Esophagus squamous epithelium (tissue), 5 donors: Measurements from ENCODE around the gene DLGAP1. TPM values are rescaled to one million over a fixed set of nuclear protein-coding genes. Genes with fewer than 3 reads are reported as not detected.

Source experiments
- DNase-seq: peaks from one replicate; lab custom pipeline; 2025; lab: John Stamatoyannopoulos, UW
- H3K27ac ChIP-seq, 4 donors: fragments of 200-600 bp; sonication (generic); one replicate each; pipeline ENCODE4 v1.5.1; 2016 to 2019; ENCODE audit warnings: mild to moderate bottlenecking in 1 of 4
- H3K27me3 ChIP-seq, 4 donors: fragments of 200-600 bp; sonication (generic); 1 replicate in 3 of 4; 2 replicates in 1 of 4; pipeline versions ENCODE4 v1.5.1 to v1.6.0; 2017 to 2021; ENCODE audit warnings: antibody characterized with exemption in 1 of 4
- H3K36me3 ChIP-seq, 3 donors: fragments of 200-600 bp; sonication (generic); one replicate each; pipeline ENCODE4 v1.5.1; 2016 to 2019
- H3K4me1 ChIP-seq, 3 donors: fragments of 200-600 bp; sonication (generic); one replicate each; pipeline ENCODE4 v1.5.1; 2017 to 2019
- H3K4me3 ChIP-seq, 4 donors: fragments of 200-600 bp; sonication (generic); 1 replicate in 3 of 4; 2 replicates in 1 of 4; pipeline ENCODE4 v1.5.1; 2016 to 2019; ENCODE audit warnings: mild to moderate bottlenecking in 2 of 4, moderate library complexity in 1 of 4
- H3K9me3 ChIP-seq, 3 donors: fragments of 200-600 bp; sonication (generic); one replicate each; pipeline ENCODE4 v1.5.1; 2016 to 2019
- CTCF ChIP-seq, 6 experiments: fragments of 450-650 bp in 4 of 6; fragments of 200-600 bp in 2 of 6; sonication (generic) in 2 of 6; IDR thresholded peaks; one replicate each; pipeline ENCODE4 v1.5.1; 2016 to 2019; ENCODE audit warnings: antibody characterized with exemption in 6 of 6, mild to moderate bottlenecking in 4 of 6, moderate library complexity in 4 of 6
- POLR2A ChIP-seq, 4 donors: fragments of 450-650 bp; IDR thresholded peaks; one replicate each; pipeline ENCODE4 v1.6.1; 2017; ENCODE audit warnings: antibody characterized with exemption in 4 of 4, mild to moderate bottlenecking in 4 of 4, moderate library complexity in 3 of 4
- WGBS, 2 donors: methylation state at CpG; one replicate each; pipeline ENCODE4 v1.1.5; 2018; 5-methylcytosine and 5-hydroxymethylcytosine counted together
- intact Hi-C: fragments of 100-400 bp; cut with DNase I; formaldehyde crosslinking; loops from one replicate; pipeline ENCODE4 v1.15.0; 2022
- total RNA-seq, 4 donors: library from RNA; depleted of rRNA; stranded (reverse); fragments of >200 nt; gene quantifications; one replicate each; pipeline ENCODE4 v1.1.0, GENCODE V29; 2016
- donor health status: DM: yes; HTN: yes; CAD: no.

The DLGAP1 gene
- total RNA-seq, 4 donors from 2014 or later: 0.09 to 1.5 (median 0.52) TPM

GRCh38 chr18:3950668-3951404 is 504.3 kb downstream of the DLGAP1 start:
- H3K4me1 ChIP-seq: no peaks in the 10 kb centered on the region
- H3K36me3 ChIP-seq: no peaks in the 10 kb centered on the region
- H3K27ac ChIP-seq: no peak overlapping the region
- WGBS, 2 donors: 64 to 65% methylated on average over 3 of the region's 3 CpGs
- H3K27me3 ChIP-seq: no peaks in the 10 kb centered on the region
- no peak overlapping the region for H3K4me3 ChIP-seq
- intact Hi-C loops: no loop called here
- no peak for DNase-seq
- TF ChIP-seq CTCF (IDR thresholded peaks at IDR 0.05) (no peak), POLR2A (IDR thresholded peaks at IDR 0.05) (no peak)
- H3K9me3 ChIP-seq: no peaks in the 10 kb centered on the region

- H3K4me3 ChIP-seq: no peak overlapping the region
- no peaks in the 10 kb centered on the region for H3K9me3 ChIP-seq
- intact Hi-C loops: no loop called here
- H3K27me3 ChIP-seq: no peaks in the 10 kb centered on the region
- TF ChIP-seq CTCF (IDR thresholded peaks at IDR 0.05): no peak
- TF ChIP-seq POLR2A (IDR thresholded peaks at IDR 0.05): no peak
- H3K4me1 ChIP-seq: no peaks in the 10 kb centered on the region
- no peaks in the 10 kb centered on the region for H3K36me3 ChIP-seq
- no peak overlapping the region for H3K27ac ChIP-seq
- no peak for DNase-seq
Observed at GRCh38 chr18:3948958-3949357, 506.1 kb downstream of the DLGAP1 start.

DNA sequence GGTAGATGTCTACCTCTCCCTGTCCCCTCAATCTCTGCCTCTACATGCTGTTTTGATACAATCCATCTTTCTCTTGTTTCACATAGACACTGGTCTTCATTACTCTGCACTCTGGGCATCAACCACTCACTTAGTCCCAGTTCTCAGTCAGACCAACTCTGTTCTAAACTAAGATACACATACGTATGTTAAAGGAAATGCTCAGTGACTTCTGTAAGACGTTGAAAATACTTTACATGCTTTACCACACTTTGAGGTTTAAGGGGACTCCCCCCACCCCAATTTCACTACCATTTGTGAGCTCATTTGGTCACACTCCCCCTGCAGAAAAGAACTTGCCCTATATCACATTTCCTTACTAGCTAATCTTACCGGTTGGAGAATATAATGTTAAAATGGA is 507.7 kb downstream of the DLGAP1 start:
- no peak overlapping the region for H3K27ac ChIP-seq
- intact Hi-C loops: no loop called here
- no peak overlapping the region for H3K4me3 ChIP-seq
- no peaks in the 10 kb centered on the region for H3K36me3 ChIP-seq
- no peaks in the 10 kb centered on the region for H3K4me1 ChIP-seq
- no peaks in the 10 kb centered on the region for H3K27me3 ChIP-seq
- no peak for TF ChIP-seq CTCF (IDR thresholded peaks at IDR 0.05)
- DNase-seq: no peak
- no peaks in the 10 kb centered on the region for H3K9me3 ChIP-seq
- WGBS, 2 donors: 56 to 59% methylated on average over 3 of the region's 3 CpGs

DNA sequence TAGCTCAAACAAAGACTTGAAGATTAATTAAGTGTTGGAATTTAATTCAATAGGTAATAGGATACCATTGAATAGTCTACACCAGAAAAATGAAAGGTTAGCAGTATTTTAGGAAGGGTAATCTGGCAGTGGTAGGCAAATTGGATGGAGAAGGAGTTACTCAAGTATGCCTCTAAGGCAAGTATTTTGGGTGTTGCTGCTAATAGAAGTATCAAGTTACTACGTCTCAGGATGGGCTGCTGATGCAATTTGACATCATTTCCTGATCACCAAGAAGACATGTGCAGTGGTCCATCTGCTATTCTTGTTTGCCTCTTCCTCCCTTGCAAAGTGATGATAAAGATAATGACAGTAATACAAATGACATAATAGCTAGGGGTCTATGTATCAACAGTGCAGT is 519.8 kb downstream of the DLGAP1 start:
- Histone ChIP-seq H3K27ac (no peak overlapping the region), H3K4me3 (no peak overlapping the region), H3K4me1 (no peaks in the 10 kb centered on the region), H3K36me3 (no peaks in the 10 kb centered on the region), H3K9me3 (no peaks in the 10 kb centered on the region), H3K27me3 (no peaks in the 10 kb centered on the region)
- DNase-seq: no peak
- 43 to 58% methylated on average over 1 of the region's 1 CpG for WGBS, 2 donors
- intact Hi-C loops: no loop called here
- TF ChIP-seq CTCF (IDR thresholded peaks at IDR 0.05) (no peak), POLR2A (IDR thresholded peaks at IDR 0.05) (no peak)

GRCh38 chr18:3932276-3932675 is 522.8 kb downstream of the DLGAP1 start:
- Histone ChIP-seq H3K4me1 (no peaks in the 10 kb centered on the region), H3K27me3 (no peaks in the 10 kb centered on the region), H3K36me3 (no peaks in the 10 kb centered on the region), H3K27ac (no peak overlapping the region), H3K9me3 (no peaks in the 10 kb centered on the region), H3K4me3 (no peak overlapping the region)
- TF ChIP-seq CTCF (IDR thresholded peaks at IDR 0.05): no peak
- no peak for TF ChIP-seq POLR2A (IDR thresholded peaks at IDR 0.05)
- WGBS, 2 donors: 64 to 92% methylated on average over 2 of the region's 4 CpGs
- intact Hi-C loops: no loop called here
- no peak for DNase-seq
